Amygdala (tissue), 56 donors: ENCODE measurements around the gene NELFE.
"Not testable (repeated sequence)": the region's sequence is repeated elsewhere in the genome, so short reads cannot be mapped to it uniquely, and the experiment has no call there.

Source experiments
- DNase-seq, 56 donors: peaks; one replicate each; lab custom pipeline; 2025; lab: John Stamatoyannopoulos, UW

NELFE gene

DNA sequence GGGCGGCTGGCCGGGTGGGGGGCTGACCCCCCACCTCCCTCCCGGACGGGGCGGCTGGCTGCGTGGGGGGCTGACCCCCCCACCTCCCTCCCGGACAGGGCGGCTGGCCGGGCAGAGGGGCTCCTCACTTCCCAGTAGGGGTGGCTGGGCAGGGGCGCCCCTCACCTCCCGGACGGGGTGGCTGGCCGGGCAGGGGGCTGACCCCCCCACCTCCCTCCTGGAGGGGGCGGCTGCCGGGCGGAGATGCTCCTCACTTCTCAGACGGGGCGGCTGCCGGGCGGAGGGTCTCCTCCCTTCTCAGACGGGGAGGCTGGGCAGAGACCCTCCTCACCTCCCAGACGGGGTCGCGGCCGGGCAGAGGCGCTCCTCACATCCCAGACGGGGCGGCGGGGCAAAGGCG lies 17.3 kb upstream of the NELFE start:
- DNase-seq = not testable (repeated sequence)

DNA sequence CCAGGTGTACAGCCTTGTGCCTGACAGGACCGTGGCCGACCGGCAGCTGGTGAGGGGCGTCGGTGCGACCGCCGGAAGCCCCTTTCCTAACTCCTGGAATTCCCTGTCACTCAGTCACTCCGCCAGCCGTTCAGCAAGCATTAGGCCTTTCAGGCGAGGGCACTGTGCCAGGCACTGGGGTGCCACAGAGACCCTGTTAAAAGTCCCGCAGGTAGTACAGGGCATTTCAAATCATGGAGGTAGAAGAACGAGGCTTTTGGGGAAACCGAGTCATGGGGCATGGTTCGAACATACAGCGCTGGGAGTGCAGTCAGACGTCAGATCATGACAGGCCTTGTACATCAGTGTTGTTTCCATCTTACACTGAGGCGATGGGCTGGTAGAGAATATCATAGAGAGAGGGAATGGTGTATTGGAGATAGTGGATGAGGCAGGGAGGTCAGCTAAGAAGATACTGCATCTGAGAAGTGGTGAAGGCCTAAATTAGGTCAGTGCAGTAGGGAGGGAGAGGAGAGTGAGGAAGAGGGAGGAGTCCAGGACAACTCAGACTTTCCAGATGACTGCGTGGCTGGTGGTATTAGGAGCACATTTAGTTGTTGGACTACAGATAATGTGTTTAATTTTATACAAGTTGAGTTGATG lies 14.1 kb upstream of the NELFE start:
- no peak for DNase-seq

DNA sequence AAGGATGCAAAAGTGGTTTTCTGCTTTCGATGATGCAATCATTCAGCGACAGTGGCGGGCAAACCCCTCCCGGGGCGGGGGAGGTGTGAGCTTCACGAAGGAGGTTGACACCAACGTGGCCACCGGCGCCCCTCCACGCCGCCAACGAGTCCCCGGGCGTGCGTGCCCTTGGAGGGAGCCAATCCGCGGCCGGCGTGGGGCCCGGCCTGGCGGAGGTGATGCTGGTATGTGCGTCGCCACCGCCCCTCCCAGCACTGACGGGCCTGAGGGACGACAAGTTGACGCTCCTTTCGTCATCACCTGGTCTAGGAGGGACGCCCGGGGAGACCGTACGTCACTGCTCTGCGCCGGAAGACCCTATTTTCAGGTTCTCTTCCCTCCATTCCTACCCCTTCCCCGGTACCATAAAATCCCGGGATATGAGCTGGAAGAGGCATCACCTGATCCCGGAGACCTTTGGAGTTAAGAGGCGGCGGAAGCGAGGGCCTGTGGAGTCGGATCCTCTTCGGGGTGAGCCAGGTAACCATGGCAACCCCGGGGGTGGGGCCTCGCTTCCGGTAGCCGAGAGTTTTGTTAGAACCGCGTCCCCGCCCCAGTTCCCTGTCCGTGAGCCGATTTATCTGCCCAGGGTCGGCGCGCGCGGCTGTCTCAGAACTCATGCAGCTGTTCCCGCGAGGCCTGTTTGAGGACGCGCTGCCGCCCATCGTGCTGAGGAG lies 13.4 kb upstream of the NELFE start, which contains the start of gene DXO:
Gene DXO (minus strand): TSS at position 146 of the 716 bp plus-strand sequence. CDS start 463 bp downstream, outside the sequence.
- peak; percentile 81 to 99 (median 93) for DNase-seq

DNA sequence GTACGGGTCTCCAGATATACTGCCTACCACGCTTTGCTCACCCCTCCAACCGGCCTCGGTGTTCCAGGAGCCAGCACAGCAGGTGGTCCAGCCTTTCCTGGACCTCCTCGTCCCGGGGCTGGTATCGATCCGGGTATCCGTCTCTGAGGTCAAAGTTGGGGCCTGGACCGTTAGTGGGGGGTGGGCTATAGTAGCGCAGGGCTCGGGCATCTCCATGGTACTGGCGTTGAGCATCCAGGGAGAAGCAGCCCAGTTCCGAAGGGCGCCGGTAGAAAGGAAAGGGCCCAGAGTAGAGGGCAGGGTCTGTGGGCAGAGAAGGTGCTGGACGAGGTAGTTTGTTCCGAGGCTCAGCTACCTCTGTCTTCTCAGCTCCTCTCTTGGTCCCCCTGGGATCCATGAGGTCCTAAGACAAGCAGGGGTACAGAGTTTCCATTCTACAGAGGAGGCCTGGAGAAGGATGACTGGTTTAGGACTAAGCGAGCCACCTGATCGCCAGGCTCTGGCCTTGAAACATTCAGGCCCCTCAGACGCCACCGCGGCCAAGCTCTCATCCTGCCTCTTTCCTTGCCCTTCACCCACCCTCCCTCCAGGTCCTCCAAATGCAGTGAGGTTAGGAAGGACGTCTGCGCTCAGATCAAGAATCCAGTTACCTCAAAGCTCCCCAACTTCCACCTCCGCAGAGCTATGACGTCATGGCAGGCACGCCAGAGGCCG lies 12.7 kb upstream of the NELFE start:
- no peak for DNase-seq

DNA sequence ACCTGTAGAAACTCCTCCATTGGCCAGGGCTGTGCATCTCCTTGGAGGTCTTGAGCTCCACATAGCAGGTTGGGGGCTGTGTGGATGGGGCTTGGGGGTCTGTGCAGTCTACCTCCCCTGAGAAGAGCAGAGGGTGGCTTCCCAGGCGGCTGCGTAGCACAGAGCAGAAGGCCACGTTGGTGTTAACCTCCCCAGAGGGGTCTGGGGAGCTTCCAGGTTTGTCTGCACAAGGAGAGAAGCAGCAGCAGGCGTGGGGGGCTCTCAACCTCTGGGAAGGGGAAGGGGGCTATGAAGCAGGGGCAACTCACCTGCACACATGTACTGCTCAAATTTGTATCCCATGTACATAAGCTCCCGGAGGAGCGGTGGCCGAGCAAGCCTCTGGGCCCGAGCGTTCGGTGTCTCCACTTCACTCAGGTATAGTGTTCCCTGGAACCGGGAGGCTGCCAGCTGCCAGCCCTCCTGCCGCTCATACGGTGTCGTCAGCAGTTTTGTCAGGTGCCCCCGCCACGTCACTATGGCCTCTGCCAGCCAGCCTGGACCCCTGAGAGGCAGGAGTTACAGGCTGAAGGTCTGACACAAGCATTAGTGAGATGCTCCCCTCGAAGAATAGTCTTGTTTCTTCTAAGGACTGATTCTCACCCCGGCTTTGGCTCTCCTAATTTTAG lies 12.0 kb upstream of the NELFE start:
- DNase-seq = peak in 1 of 56 donors; percentile 10

DNA sequence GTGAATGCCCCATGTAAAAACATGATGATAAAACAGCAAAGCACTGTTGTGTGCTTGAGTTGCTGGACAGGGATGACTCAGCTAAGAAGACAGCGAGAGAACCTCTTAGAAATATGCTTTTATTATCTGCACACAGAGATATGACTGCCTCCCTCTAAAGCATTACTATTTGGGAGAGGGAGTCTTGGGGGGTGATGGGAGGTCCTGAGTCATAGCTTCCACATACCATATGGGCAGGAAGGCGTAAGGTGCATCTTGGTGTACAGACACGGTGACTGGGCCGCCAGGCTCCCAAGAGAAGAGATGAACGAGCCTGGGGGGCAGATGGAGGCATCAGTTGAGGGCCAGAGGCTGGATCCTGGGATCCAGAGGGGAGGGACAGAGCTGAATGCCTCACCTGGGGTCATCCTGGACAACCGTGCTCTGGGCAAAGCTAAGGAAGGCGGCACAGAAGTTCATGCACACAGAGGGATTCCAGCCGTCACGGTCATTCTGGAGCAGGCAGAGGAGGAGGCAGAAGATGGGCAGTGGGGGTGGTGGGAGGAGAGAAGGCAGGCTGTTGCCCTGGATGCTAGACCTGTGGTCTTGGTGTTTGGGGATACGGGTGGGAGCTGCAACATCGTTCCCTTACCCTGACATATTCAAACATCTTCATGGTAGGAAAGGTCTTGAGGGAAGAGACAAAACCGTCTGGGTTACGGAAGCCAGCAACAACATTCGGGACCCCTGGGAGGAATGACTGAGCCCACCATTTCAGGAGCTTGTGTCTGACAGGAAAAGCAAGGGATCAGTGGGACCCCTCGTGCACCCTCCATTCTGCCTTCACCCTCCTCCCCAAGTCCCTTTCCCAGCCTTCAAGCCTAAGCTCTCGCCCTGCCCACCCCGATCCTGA lies 11.2 kb upstream of the NELFE start:
- no peak for DNase-seq

DNA sequence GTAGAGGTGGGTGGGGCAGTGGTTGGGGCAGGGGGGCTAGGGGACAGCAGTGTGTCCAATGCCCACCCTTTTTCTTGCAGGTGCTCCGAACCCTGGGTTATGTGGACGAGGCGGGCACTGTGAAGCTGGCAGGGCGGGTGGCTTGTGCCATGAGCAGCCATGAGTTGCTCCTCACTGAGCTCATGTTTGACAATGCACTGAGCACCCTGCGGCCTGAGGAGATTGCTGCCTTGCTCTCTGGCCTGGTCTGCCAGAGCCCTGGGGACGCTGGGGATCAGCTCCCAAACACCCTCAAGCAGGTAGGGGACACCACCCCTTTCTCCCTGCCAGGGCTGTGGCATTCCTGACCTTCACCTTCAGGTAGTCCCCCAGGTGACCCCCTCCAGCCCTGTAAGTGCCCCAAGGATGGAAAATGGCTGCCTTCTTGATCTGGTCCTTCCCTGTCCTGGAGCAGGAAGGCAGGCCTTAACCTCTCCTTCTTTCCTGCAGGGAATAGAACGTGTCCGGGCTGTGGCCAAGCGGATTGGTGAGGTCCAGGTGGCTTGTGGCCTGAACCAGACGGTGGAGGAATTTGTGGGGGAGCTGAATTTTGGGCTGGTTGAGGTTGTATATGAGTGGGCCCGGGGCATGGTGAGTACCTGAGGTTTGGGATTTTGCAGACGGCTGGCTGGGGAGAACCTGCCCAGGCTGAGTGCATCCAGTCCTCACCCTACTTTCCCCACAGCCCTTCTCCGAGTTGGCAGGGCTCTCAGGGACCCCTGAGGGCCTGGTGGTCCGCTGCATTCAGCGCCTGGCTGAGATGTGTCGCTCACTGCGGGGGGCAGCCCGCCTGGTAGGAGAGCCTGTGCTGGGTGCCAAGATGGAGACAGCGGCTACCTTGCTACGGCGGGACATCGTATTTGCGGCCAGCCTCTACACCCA lies 10.3 kb upstream of the NELFE start:
- no peak for DNase-seq

DNA sequence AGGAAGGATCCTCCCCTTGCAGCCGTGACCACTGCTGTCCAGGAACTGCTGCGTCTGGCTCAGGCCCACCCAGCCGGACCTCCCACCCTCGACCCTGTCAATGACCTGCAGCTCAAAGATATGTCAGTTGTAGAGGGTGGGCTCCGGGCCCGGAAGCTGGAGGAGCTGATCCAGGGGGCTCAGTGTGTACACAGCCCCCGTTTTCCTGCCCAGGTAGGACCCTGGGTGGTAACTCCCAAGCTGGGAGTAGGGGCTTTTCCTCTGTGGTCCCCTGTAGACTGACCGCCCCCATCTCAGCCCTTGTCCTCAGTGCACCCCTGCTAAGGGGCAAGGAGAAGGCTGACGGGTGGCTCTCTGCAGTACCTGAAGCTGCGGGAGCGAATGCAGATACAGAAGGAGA lies 9.6 kb upstream of the NELFE start:
- no peak for DNase-seq

DNA sequence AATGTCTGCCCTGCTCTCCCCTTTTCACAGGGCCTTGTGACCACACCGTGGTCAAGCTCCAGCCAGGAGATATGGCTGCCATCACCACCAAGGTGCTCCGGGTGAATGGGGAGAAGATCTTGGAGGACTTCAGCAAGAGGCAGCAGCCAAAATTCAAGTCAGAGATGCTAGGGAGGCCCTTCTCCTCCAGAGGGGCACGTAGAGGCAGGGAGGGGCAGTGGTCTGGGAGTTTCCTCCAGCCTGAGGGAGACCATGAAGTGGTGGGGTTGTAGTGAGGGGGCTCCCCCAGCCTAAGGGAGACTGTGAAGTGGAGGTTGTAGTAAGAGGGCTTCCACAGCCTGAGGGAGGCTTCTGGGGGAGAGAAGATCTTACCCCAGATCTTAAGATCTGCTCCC lies 9.2 kb upstream of the NELFE start:
- no peak for DNase-seq

DNA sequence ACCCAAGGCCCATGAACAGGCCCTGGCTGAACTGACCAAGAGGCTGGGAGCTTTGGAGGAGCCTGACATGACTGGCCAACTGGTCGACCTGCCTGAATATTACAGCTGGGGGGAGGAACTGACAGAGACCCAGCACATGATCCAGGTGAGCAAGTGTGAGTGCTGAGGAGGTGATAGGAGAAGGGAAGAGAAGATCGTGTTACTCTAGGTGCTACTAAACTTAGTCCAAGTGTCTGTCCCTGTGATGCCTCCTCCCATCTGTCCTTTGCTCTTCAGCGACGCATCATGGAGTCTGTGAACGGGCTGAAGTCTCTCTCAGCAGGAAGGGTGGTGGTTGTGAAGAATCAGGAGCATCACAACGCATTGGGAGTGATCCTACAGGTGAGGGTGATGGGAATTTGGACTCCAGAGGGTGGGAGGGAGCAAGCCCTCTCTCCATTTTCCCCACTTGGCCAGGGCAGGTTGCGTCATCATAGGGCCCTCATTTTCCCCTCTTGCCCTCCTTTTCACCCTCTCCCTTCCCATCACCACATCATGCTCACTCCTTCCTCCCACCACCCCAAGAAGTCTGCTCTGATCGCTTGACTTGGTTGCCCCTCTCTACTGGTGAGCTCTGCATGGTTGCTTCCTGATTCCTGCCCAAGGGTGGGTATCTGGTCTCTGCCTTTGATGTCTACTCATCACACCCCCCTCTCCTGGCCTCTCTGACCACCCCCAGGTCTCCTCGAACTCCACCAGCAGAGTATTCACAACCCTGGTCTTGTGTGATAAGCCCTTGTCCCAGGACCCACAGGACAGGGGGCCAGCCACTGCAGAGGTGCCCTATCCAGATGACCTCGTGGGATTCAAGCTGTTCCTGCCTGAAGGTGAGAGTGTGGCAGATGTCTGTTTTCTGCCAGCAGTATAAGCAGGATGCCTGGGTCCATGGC lies 8.5 kb upstream of the NELFE start:
- no peak for DNase-seq

DNA sequence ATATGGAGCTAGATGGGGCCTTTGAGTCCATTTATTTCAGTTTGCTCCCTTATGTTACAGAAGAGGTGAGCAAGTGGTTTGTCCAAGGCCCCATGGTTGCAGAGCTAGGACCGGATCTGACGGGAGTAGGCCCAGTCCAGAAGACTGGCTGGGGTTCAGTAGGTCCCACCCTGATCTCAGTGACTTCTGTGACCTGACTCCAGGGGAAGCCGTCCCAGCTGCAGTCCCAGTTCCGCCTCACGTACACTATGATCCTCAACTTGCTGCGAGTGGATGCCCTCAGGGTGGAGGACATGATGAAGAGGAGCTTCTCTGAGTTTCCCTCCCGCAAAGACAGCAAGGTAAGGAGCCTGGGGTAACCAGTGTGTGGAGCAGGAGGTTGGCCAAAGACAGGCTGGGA lies 7.7 kb upstream of the NELFE start:
- no peak for DNase-seq

DNA sequence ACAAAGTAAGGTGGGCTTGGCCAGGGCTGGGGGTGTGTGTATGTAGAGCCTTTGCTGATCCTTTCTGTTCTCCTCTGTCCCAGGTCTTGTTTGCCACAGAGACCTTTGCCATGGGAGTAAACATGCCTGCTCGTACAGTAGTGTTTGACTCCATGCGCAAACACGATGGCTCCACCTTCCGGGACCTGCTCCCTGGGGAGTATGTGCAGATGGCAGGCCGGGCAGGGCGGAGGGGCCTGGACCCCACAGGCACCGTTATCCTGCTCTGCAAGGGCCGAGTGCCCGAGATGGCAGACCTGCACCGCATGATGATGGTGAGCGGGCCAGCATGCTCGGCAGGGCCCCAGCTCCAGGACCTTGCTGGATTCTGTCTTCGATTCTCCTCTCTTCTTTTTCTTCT lies 6.9 kb upstream of the NELFE start:
- no peak for DNase-seq

DNA sequence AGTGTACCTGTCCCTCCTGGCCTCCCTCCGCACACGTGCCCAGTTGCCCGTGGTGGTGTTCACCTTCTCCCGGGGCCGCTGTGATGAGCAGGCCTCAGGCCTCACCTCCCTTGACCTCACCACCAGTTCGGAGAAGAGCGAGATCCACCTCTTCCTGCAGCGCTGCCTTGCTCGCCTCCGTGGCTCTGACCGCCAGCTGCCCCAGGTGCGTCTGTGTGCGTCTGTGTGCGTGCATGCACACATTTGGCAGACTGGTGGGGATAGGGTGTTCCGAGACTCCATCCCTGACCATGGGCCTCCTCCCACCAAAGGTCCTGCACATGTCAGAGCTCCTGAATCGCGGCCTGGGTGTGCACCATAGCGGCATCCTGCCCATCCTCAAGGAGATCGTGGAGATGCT lies 5.2 kb upstream of the NELFE start:
- DNase-seq = no peak

DNA sequence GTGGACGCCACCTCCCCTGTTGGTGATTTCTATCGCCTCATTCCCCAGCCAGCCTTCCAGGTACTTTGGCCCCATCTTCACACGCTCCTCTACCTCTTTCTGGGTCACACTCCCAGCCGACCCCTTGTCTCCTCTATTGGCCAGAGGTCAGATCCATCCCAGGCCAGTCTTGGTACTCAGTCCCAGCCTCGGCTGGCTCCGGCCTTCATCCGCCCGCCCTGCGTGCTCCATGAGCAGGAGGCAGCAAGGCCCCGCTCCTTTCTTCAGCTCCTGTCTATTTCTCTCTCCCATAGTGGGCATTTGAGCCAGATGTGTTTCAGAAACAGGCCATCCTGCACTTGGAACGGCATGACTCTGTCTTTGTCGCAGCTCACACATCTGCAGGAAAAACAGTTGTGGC lies 2.8 kb upstream of the NELFE start:
- DNase-seq = no peak

DNA sequence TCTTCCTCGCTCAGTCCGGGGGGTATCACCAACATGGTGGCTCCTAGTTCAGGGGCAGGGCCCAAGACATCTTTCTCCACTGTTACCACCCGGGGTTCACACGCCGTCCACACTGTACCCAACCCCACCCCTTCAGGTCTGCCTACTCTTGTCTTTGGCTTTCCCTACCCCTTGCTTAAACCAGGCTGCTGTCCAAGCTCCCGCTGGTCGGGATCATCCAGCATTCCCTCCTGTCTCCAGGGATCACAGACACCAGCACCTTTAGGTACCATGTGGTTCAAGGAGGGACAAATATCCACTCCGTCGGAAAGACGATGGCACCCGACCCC lies 395 bp downstream of the NELFE start:
- DNase-seq = peak in 2 of 56 donors; percentile 45 to 52

DNA sequence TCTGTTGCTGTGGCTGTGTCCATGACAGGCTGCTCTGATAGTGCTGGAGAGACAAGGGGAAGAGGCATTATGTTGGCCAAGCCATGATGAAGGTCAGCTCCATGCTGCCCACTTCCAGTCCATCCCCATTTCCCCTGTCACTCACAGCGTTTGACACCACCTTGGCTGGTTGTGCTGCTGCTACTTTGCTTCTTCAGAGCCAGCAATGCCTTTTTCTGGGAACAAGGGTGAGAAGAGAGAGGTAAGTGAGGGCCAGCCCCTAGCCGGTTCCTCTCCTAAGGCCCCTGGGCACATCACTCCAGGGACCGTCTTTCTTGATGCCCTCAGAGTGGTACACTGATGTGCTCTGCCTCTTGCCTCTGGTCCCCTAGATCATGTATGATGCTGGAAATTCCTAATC lies 2.0 kb downstream of the NELFE start:
- DNase-seq = no peak

DNA sequence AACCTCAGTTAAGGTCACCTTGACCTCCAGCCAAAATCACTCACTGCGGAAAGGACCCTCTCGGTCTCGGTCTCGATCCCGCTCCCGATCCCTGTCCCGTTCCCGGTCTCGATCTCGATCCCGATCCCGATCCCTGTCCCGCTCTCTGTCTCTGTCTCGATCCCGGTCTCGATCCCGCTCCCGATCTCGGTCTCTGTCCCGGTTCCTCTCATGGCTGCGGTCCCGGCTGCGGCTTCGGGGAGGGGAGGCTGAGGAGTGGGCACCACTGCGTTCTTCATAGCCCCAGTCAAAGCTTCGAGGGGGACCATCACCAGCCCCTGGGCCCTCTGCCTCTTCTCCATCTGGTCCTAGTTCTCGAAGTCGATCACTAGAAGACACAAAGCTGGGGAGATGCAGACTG lies 4.3 kb downstream of the NELFE start:
- DNase-seq = no peak

DNA sequence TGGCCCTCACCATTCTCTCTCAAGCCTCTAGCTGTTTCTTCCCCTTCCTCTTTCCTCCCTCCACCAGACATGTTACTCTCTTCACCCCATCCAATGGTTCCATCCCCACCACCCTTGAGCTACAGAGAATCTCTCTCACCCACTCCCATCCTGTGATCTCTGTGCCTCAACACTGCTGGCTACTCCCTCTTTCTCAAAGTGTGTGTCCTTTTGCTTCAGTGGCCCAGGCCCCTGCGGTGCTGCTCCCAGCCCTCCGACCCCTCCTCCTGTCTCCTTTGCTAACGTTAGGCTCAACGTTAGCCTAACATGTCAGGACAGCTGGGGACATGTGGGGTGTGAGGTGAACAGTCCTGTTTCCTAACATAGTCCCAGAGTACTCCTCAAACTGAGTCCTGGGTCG lies 5.9 kb downstream of the NELFE start:
- no peak for DNase-seq
